GM23248 (cell line): ENCODE data around the gene SART1.

Source experiments
- EZH2 ChIP-seq: fragments of 200-600 bp; sonication (generic); IDR thresholded peaks from 2 replicates; pipeline ENCODE4 v1.6.1; 2018; ENCODE audit warnings: antibody characterized with exemption, mild to moderate bottlenecking; ENCODE audit not compliant: insufficient read depth, poor library complexity, severe bottlenecking
- EZH2phosphoT487 ChIP-seq: fragments of 200-600 bp; sonication (generic); IDR thresholded peaks from 2 replicates; pipeline ENCODE4 v1.6.1; 2018; ENCODE audit warnings: antibody characterized with exemption, moderate library complexity, mild to moderate bottlenecking, low read depth; ENCODE audit not compliant: insufficient read depth

- TF ChIP-seq EZH2 (no peak), EZH2phosphoT487 (no peak)
These were observed 55.3 kb downstream of the SART1 start for GRCh38 chr11:66016793-66017177.
